ENCODE results near the gene STPG3. TPM values are rescaled to one million over a fixed set of nuclear protein-coding genes. Genes with fewer than 3 reads are reported as not detected.

STPG3 gene
- total RNA-seq, 4 donors from 2014 or later = not detected

DNA sequence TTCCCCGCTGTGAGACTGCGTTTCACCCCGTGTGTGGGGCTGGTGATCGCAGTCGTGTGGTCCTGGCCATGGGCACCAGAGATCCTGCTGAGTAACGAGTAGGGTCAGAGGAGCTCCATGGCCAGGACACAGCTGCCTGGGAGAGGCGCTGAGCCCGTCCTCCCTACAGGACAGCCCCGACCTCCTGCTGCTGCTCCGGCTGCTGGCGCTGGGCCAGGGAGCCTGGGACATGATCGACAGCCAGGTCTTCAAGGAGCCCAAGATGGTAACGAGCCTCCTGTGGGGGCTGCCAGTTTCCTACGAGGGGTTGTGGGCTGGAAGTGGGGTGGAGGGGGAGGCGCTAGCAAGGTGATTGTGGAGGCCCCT lies 15.1 kb downstream of the STPG3 start:
- WGBS, 2 donors = 100% methylated on average over 3 of the region's 15 CpGs; no CpG with 5 or more reads in 1 of the 2 donors
- Histone ChIP-seq H3K27me3 (no peaks in the 10 kb centered on the region), H3K36me3 (peaks cover 23 to 90% (median 28%) of the 10 kb centered on the region in 3 donors), H3K4me3 (no peak overlapping the region), H3K9me3 (no peaks in the 10 kb centered on the region), H3K4me1 (peaks cover 0 to 38% (median 11%) of the 10 kb centered on the region in 3 donors), H3K27ac (no peak overlapping the region)
- intact Hi-C loops (cut with DNase I) = no loop called here
- no peak for DNase-seq
- no peak for TF ChIP-seq POLR2A (IDR thresholded peaks at IDR 0.05)
- TF ChIP-seq, protein P1, sequence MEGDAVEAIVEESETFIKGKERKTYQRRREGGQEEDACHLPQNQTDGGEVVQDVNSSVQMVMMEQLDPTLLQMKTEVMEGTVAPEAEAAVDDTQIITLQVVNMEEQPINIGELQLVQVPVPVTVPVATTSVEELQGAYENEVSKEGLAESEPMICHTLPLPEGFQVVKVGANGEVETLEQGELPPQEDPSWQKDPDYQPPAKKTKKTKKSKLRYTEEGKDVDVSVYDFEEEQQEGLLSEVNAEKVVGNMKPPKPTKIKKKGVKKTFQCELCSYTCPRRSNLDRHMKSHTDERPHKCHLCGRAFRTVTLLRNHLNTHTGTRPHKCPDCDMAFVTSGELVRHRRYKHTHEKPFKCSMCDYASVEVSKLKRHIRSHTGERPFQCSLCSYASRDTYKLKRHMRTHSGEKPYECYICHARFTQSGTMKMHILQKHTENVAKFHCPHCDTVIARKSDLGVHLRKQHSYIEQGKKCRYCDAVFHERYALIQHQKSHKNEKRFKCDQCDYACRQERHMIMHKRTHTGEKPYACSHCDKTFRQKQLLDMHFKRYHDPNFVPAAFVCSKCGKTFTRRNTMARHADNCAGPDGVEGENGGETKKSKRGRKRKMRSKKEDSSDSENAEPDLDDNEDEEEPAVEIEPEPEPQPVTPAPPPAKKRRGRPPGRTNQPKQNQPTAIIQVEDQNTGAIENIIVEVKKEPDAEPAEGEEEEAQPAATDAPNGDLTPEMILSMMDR (IDR thresholded peaks at IDR 0.05) = no peak

DNA sequence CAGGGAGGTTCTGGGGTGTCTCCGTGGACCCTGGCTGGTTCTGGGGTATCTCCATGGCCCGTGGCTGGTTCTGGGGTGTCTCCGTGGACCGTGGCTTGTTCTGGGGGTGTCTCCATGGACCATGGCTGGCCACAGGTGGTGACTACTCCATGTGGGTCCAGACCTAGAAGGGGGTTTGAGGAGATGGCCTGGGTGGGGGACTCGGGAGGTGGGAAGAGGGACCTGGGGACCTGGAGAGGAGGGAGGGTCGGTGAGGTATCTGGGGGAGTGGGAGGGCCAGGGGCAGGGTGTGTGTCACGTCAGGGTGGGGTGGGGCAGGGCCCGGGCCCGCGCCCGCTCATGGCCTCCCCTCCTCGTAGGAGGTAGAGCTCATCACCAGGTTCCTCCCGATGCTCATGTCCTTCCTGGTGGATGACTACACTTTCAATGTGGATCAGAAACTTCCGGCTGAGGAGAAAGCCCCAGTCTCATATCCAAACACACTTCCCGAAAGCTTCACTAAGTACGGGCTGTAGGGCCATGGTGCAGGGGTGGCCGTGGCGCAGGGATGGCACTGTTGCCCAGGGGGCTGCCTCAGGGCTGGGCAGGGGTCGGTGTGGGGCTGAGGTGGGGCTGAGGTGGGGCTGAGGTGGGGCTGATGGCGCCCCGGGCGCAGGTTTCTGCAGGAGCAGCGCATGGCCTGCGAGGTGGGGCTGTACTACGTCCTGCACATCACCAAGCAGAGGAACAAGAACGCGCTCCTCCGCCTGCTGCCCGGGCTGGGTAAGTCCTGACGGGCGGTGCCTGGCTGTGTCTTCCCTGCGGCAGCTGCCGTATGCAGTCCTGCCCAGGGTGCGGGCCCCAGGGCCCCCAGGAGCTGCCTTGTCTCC lies 15.7 kb downstream of the STPG3 start:
- H3K27ac ChIP-seq = no peak overlapping the region
- H3K9me3 ChIP-seq = no peaks in the 10 kb centered on the region
- peaks cover 23 to 92% (median 28%) of the 10 kb centered on the region in 3 donors for H3K36me3 ChIP-seq
- no peak for DNase-seq
- no peaks in the 10 kb centered on the region for H3K27me3 ChIP-seq
- 85 to 94% methylated on average over 15 to 28 of the region's 34 CpGs for WGBS, 2 donors
- H3K4me3 ChIP-seq = no peak overlapping the region
- TF ChIP-seq POLR2A (IDR thresholded peaks at IDR 0.05) = no peak
- TF ChIP-seq, protein P1 (IDR thresholded peaks at IDR 0.05) = no peak
- intact Hi-C loops (cut with DNase I) = no loop called here
- peaks cover 0 to 45% (median 11%) of the 10 kb centered on the region in 3 donors for H3K4me1 ChIP-seq

DNA sequence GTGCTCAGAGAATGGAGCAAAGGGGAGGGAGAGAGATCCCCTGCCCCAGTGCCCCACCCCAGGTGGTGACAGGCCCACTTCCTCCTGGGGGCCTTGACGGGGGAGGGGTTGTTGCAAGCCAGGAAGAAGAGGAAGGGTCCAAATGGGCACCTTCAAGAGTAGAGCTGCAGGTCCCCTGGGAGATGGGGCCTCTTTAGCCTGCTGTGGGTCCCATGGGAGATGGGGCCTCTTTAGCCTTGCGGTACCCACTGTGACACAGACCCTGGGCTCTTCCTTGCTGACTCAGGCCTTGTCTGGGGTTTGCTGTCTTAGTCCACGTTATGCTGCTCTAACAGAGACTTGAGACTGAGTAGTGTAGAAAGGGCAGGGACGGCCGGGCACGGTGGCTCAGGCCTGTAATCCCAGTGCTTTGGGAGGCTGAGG lies 16.9 kb downstream of the STPG3 start:
- Histone ChIP-seq H3K27me3 (no peaks in the 10 kb centered on the region), H3K4me1 (peaks cover 0 to 52% (median 15%) of the 10 kb centered on the region in 3 donors), H3K9me3 (no peaks in the 10 kb centered on the region), H3K27ac (peak overlapping the region in 2 of 4 donors; percentile 8 to 68), H3K4me3 (no peak overlapping the region), H3K36me3 (peaks cover 33 to 100% (median 36%) of the 10 kb centered on the region in 3 donors)
- intact Hi-C loops (cut with DNase I) = no loop called here
- DNase-seq = no peak
- TF ChIP-seq POLR2A (IDR thresholded peaks at IDR 0.05) = no peak
- WGBS, 2 donors = 78 to 80% methylated on average over 1 to 3 of the region's 6 CpGs

DNA sequence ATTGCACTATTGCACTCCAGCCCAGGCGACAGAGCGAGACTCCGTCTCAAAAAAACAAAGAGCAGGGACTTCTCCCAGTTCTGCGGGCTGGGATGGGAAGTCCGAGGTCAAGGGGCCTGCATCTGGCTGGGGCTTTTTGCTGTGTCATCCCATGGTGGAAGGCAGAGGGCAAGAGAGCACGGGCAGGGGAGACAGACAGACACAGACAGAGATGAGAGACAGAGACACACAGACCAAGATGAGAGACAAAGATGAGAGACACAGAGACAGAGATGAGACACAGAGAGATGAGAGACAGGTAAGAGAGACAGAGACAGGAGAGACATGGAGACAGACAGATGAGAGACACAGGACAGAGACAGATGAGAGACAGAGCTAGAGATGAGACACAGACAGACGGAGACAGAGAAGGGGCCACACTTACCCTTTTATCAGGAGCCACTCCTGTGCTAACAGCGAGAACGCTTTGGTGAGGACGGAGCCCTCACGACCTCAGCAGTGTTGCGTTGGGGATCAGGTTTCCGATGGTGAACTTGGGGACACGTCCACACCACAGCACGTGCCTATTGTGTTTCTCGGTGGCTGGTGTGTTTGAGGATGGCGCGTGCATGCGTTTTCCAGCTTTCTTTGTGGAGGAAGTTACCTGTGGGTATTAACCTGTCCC lies 17.6 kb downstream of the STPG3 start:
- intact Hi-C loops (cut with DNase I) = no loop called here
- no peak for TF ChIP-seq POLR2A (IDR thresholded peaks at IDR 0.05)
- TF ChIP-seq, protein P1 (IDR thresholded peaks at IDR 0.05) = no peak
- peak overlapping the region in 3 of 4 donors; percentile 31 to 70 (median 68) for H3K27ac ChIP-seq
- H3K4me3 ChIP-seq = peak overlapping the region in 1 of 4 donors; percentile 33
- WGBS, 2 donors = 57 to 71% methylated on average over 14 to 18 of the region's 19 CpGs
- peaks cover 33 to 98% (median 38%) of the 10 kb centered on the region in 3 donors for H3K36me3 ChIP-seq
- H3K4me1 ChIP-seq = peaks cover 0 to 60% (median 15%) of the 10 kb centered on the region in 3 donors
- DNase-seq = no peak
- no peaks in the 10 kb centered on the region for H3K27me3 ChIP-seq
- no peaks in the 10 kb centered on the region for H3K9me3 ChIP-seq

DNA sequence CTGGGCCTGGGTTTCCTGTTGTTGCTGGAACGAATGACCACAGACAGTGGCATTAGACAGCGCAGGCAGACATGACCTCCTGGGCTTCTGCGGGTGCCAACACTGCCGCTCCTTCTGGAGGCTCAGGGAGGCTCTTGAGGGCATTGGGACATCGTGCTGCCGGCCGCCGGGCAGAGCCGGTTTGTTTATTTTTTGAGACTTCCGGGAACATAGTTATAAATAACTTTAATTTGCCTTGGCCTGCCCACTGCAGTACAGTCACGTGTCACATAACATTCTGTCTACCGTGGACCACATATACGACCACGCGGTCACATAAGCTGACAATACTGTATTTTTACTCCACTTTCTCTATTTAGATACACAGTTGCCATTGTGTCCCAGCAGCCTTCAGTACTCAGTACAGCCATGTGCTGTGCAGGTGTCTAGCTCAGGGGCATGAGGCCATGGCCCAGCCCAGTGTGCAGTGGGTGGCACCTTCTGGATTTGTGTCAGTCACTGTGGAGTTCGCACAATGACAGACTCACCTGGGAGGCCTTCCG lies 18.2 kb downstream of the STPG3 start:
- H3K27me3 ChIP-seq = no peaks in the 10 kb centered on the region
- H3K4me3 ChIP-seq = peak overlapping the region in 1 of 4 donors; percentile 33
- H3K9me3 ChIP-seq = no peaks in the 10 kb centered on the region
- 40 to 50% methylated on average over 14 to 17 of the region's 17 CpGs for WGBS, 2 donors
- DNase-seq = no peak
- intact Hi-C loops (cut with DNase I) = no loop called here
- H3K27ac ChIP-seq = peak overlapping the region; percentile 31 to 70 (median 50)
- peaks cover 28 to 92% (median 32%) of the 10 kb centered on the region in 3 donors for H3K36me3 ChIP-seq
- TF ChIP-seq POLR2A (IDR thresholded peaks at IDR 0.05) = peak in 1 of 4 donors; percentile 35
- TF ChIP-seq, protein P1 (IDR thresholded peaks at IDR 0.05) = peak in 1 of 6 experiments; percentile 6
- H3K4me1 ChIP-seq = peaks cover 6 to 66% (median 20%) of the 10 kb centered on the region in 3 donors
